HG03378 (cell line): Measurements from ENCODE around the gene SSR3.

Experiments
- ATAC-seq: cut with Tn5 transposase; IDR thresholded peaks from one replicate; pipeline ENCODE4 v1.9.1; 2021; ENCODE audit warnings: mild to moderate bottlenecking, moderate library complexity; ENCODE audit not compliant: unreplicated experiment

The SSR3 gene

GRCh38 chr3:156495816-156496215 lies 59.1 kb downstream of the SSR3 start:
- ATAC-seq, result no peak

- no peak for ATAC-seq
Observed at GRCh38 chr3:156493887-156494286, 61.0 kb downstream of the SSR3 start.

GRCh38 chr3:156492801-156493261 lies 62.1 kb downstream of the SSR3 start:
- no peak for ATAC-seq

GRCh38 chr3:156491192-156491591 lies 63.7 kb downstream of the SSR3 start:
- no peak for ATAC-seq
